Liver (tissue), 9 donors: ENCODE measurements around the gene DNAH2. TPM values are rescaled to one million over a fixed set of nuclear protein-coding genes. Genes with fewer than 3 reads are reported as not detected.

Source experiments
- DNase-seq: peaks from one replicate; pipeline ENCODE4 v3.0.0-alpha.2; 2017; ENCODE audit warnings: low spot score
- H3K27ac ChIP-seq, 2 donors: one replicate each; pipeline ENCODE4 v1.7.0; 2013; ENCODE audit warnings: inconsistent platforms in 2 of 2, low read length in 2 of 2, control low read depth in 1 of 2, low read depth in 1 of 2, mild to moderate bottlenecking in 1 of 2
- H3K27me3 ChIP-seq, 4 donors: one replicate each; pipeline versions ENCODE4 v1.6.1 to v1.7.0; 2013; ENCODE audit warnings: low read length in 3 of 4, inconsistent platforms in 1 of 4, mild to moderate bottlenecking in 1 of 4, moderate library complexity in 1 of 4; ENCODE audit not compliant: control insufficient read depth in 4 of 4, insufficient read depth in 4 of 4
- H3K36me3 ChIP-seq, 4 donors: one replicate each; pipeline versions ENCODE4 v1.6.1 to v1.7.0; 2013; ENCODE audit warnings: low read length in 3 of 4, mild to moderate bottlenecking in 3 of 4, low read depth in 1 of 4, moderate library complexity in 1 of 4; ENCODE audit not compliant: control insufficient read depth in 4 of 4, insufficient read depth in 3 of 4
- H3K4me1 ChIP-seq, 4 donors: one replicate each; pipeline versions ENCODE4 v1.6.1 to v1.7.0; 2013; ENCODE audit warnings: low read length in 3 of 4, mild to moderate bottlenecking in 3 of 4, moderate library complexity in 1 of 4; ENCODE audit not compliant: control insufficient read depth in 4 of 4, insufficient read depth in 4 of 4
- H3K4me3 ChIP-seq, 3 donors: one replicate each; pipeline versions ENCODE4 v1.6.1 to v1.7.0; 2013; ENCODE audit warnings: low read length in 3 of 3, control low read depth in 1 of 3, low read depth in 1 of 3, mild to moderate bottlenecking in 1 of 3
- H3K9ac ChIP-seq, 2 donors: one replicate each; pipeline ENCODE4 v1.7.0; 2013; ENCODE audit warnings: low read length in 2 of 2, mild to moderate bottlenecking in 2 of 2, moderate library complexity in 2 of 2, control low read depth in 1 of 2, low read depth in 1 of 2
- H3K9me3 ChIP-seq, 4 donors: one replicate each; pipeline versions ENCODE4 v1.6.1 to v1.7.0; 2013; ENCODE audit warnings: low read length in 3 of 4; ENCODE audit not compliant: control insufficient read depth in 4 of 4
- FOXA1 ChIP-seq: IDR thresholded peaks from 2 replicates; pipeline ENCODE4 v1.6.1; 2016; ENCODE audit warnings: antibody characterized with exemption
- GABPA ChIP-seq, 2 donors: IDR thresholded peaks in 1 of 2; conservative IDR thresholded peaks in 1 of 2; 2 replicates each; pipeline ENCODE4 v1.6.1; 2016; ENCODE audit warnings: antibody characterized with exemption in 2 of 2, mild to moderate bottlenecking in 1 of 2, moderate library complexity in 1 of 2
- HNF4G ChIP-seq: IDR thresholded peaks from 2 replicates; pipeline ENCODE4 v1.6.1; 2016; ENCODE audit warnings: antibody characterized with exemption
- JUND ChIP-seq, 2 donors: IDR thresholded peaks; 2 replicates each; pipeline ENCODE4 v1.6.1; 2016; ENCODE audit warnings: antibody characterized with exemption in 2 of 2
- RAD21 ChIP-seq, 2 donors: IDR thresholded peaks; 2 replicates each; pipeline ENCODE4 v1.6.1; 2016; ENCODE audit warnings: antibody characterized with exemption in 2 of 2, mild to moderate bottlenecking in 2 of 2
- SP1 ChIP-seq: IDR thresholded peaks from 2 replicates; pipeline ENCODE4 v1.6.1; 2018; ENCODE audit warnings: antibody characterized with exemption, mild to moderate bottlenecking
- TAF1 ChIP-seq: conservative IDR thresholded peaks from 2 replicates; pipeline ENCODE4 v1.6.1; 2016; ENCODE audit warnings: antibody characterized with exemption, mild to moderate bottlenecking
- YY1 ChIP-seq: IDR thresholded peaks from 2 replicates; pipeline ENCODE4 v1.6.1; 2016; ENCODE audit warnings: antibody characterized with exemption, mild to moderate bottlenecking
- WGBS: extraction: QIAGEN DNeasy Blood & Tissue Kit; methylation state at CpG from one replicate; pipeline ENCODE4 v1.1.7; 2013; 5-methylcytosine and 5-hydroxymethylcytosine counted together
- polyA plus RNA-seq, 2 donors: library from polyadenylated mRNA; stranded (reverse) in 1 of 2; unstranded in 1 of 2; fragments of 200-250 nt in 1 of 2; fragments of >200 nt in 1 of 2; fragmentation: Nextera tagmentation in 1 of 2; extraction: Ambion mirVana in 1 of 2; gene quantifications; one replicate each; pipeline versions ENCODE4 v1.2.1 to v1.2.3, GENCODE V29; 2013 to 2015
- total RNA-seq, 2 donors: library from RNA; depleted of rRNA; stranded (reverse); fragments of >200 nt; gene quantifications; one replicate each; pipeline ENCODE4 v1.2.3, GENCODE V29; 2014
- TF ChIP-seq, protein P1 (sequence below): IDR thresholded peaks from 2 replicates; pipeline ENCODE4 v1.6.1; 2016; ENCODE audit warnings: antibody characterized with exemption
- TF ChIP-seq, protein P2 (sequence below): IDR thresholded peaks from 2 replicates; pipeline ENCODE4 v1.6.1; 2016; ENCODE audit warnings: antibody characterized with exemption, mild to moderate bottlenecking
- TF ChIP-seq, protein P3 (sequence below): fragments of 150-350 bp; IDR thresholded peaks from 2 replicates; pipeline ENCODE4 v1.5.1; 2017; ENCODE audit warnings: improper control_type of control experiment, low read depth, low read length; ENCODE audit not compliant: missing input control
- TF ChIP-seq, protein P4 (sequence below): IDR thresholded peaks from 2 replicates; pipeline ENCODE4 v1.6.1; 2016; ENCODE audit warnings: antibody characterized with exemption
- donor health status: healthy.
- donor health status: healthy.
- donor health status: healthy.
- donor health status: healthy.
- donor health status: healthy.

DNAH2 gene
- total and polyA plus RNA-seq, 4 donors: under 0.01 to 0.25 (median 0.05) TPM

DNA sequence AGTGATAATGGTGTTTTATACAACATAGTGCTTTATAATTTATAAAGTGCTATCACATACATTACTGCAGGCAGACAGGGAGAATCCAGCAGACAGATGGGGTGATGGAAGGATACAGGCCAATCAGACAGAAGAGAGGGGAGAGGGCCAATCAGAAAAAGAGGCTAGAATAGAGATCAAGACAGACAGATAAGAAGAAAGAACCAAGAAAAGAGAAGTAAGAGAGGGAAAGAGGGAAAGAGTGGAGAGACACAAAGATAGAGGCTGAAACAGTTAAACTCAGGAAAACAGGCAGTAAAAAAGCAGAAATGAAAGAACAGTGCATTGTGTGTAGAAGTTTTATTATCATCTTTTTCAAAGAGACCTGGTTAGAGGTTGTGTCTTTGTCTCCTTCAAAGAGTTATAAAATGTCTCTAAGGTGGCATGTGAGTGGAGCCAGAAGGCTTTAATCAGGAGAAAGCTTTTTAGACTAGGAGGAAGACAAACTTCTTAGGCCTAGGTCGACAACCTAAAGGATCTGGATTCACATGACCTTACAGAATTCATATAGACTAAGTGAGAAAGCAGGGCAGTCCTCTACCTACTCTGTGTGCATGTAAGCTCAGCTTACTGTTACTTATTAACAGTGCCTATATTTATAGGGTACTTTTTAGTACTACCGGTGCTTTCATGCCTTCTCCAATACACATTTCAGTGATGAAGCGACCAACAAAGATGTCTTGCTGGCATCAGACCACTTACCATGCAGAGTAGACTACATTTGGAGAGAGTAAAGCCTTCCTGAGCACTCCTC, 162.7 kb downstream of the DNAH2 start (continued):
- no peak for TF ChIP-seq GABPA (IDR thresholded peaks at IDR 0.05 in 1 of 2, conservative IDR thresholded peaks at IDR 0.05 in 1 of 2)

DNA sequence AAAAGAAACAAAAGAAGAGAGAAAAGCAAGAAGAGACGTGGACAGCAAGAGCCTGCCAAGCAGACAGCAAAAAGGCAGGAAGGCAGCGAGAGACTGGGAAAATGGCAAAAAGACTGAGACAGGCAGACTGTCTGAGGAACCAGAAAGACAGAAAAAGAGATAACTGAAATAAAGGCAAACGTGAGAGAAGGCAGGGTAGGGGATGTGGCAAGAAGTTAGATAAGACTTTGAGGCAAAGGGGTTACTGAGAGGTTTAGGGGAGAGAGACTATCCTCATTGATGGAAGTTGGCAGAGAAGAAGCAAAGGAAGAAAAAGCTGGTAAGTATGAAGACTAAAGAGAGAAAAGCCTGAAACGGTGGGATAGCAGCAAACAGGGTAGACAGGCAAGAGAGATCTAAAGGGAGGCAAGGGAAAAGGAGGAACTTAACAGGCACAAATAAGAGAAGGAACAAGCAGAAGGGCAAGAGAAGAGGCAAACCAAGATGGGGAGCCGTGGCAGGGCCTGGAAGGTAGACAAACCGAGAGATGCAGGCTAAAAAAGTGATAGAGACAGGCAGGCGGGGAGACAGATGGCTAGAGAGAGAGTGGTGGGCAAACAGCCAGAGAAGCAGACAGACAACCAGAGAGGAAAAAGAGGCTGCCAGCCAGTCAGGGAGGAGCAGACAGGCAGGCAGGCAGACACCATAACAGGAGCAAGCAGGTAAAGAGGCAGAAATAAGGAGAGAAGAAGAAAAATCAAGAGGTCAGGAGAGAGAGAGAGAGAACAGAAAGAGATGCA, 163.9 kb downstream of the DNAH2 start:
- Histone ChIP-seq H3K27ac (no peak overlapping the region), H3K9ac (no peak overlapping the region), H3K4me1 (peaks cover 0 to 11% (median 10%) of the 10 kb centered on the region in 4 donors)

More for the DNA sequence above, 163.9 kb downstream of the DNAH2 start:
- TF ChIP-seq, protein P1, sequence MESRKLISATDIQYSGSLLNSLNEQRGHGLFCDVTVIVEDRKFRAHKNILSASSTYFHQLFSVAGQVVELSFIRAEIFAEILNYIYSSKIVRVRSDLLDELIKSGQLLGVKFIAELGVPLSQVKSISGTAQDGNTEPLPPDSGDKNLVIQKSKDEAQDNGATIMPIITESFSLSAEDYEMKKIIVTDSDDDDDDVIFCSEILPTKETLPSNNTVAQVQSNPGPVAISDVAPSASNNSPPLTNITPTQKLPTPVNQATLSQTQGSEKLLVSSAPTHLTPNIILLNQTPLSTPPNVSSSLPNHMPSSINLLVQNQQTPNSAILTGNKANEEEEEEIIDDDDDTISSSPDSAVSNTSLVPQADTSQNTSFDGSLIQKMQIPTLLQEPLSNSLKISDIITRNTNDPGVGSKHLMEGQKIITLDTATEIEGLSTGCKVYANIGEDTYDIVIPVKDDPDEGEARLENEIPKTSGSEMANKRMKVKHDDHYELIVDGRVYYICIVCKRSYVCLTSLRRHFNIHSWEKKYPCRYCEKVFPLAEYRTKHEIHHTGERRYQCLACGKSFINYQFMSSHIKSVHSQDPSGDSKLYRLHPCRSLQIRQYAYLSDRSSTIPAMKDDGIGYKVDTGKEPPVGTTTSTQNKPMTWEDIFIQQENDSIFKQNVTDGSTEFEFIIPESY: no peak
- no peak for TF ChIP-seq YY1
- no peak for TF ChIP-seq GABPA (IDR thresholded peaks at IDR 0.05 in 1 of 2, conservative IDR thresholded peaks at IDR 0.05 in 1 of 2)
- no peak for TF ChIP-seq RAD21 (IDR thresholded peaks at IDR 0.05)
- TF ChIP-seq, protein P2, sequence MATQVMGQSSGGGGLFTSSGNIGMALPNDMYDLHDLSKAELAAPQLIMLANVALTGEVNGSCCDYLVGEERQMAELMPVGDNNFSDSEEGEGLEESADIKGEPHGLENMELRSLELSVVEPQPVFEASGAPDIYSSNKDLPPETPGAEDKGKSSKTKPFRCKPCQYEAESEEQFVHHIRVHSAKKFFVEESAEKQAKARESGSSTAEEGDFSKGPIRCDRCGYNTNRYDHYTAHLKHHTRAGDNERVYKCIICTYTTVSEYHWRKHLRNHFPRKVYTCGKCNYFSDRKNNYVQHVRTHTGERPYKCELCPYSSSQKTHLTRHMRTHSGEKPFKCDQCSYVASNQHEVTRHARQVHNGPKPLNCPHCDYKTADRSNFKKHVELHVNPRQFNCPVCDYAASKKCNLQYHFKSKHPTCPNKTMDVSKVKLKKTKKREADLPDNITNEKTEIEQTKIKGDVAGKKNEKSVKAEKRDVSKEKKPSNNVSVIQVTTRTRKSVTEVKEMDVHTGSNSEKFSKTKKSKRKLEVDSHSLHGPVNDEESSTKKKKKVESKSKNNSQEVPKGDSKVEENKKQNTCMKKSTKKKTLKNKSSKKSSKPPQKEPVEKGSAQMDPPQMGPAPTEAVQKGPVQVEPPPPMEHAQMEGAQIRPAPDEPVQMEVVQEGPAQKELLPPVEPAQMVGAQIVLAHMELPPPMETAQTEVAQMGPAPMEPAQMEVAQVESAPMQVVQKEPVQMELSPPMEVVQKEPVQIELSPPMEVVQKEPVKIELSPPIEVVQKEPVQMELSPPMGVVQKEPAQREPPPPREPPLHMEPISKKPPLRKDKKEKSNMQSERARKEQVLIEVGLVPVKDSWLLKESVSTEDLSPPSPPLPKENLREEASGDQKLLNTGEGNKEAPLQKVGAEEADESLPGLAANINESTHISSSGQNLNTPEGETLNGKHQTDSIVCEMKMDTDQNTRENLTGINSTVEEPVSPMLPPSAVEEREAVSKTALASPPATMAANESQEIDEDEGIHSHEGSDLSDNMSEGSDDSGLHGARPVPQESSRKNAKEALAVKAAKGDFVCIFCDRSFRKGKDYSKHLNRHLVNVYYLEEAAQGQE: no peak
- TF ChIP-seq SP1: no peak
- TF ChIP-seq, protein P3, sequence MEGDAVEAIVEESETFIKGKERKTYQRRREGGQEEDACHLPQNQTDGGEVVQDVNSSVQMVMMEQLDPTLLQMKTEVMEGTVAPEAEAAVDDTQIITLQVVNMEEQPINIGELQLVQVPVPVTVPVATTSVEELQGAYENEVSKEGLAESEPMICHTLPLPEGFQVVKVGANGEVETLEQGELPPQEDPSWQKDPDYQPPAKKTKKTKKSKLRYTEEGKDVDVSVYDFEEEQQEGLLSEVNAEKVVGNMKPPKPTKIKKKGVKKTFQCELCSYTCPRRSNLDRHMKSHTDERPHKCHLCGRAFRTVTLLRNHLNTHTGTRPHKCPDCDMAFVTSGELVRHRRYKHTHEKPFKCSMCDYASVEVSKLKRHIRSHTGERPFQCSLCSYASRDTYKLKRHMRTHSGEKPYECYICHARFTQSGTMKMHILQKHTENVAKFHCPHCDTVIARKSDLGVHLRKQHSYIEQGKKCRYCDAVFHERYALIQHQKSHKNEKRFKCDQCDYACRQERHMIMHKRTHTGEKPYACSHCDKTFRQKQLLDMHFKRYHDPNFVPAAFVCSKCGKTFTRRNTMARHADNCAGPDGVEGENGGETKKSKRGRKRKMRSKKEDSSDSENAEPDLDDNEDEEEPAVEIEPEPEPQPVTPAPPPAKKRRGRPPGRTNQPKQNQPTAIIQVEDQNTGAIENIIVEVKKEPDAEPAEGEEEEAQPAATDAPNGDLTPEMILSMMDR: no peak
- TF ChIP-seq FOXA1: no peak
- TF ChIP-seq, protein P4, sequence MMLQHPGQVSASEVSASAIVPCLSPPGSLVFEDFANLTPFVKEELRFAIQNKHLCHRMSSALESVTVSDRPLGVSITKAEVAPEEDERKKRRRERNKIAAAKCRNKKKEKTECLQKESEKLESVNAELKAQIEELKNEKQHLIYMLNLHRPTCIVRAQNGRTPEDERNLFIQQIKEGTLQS: no peak
- no peak for TF ChIP-seq HNF4G
- no peak for TF ChIP-seq JUND (IDR thresholded peaks at IDR 0.05)
- TF ChIP-seq TAF1: no peak
- Histone ChIP-seq H3K36me3 (no peaks in the 10 kb centered on the region), H3K4me3 (no peak overlapping the region), H3K9me3 (no peaks in the 10 kb centered on the region), H3K27me3 (no peaks in the 10 kb centered on the region)
- no peak for DNase-seq
- WGBS: 74% methylated on average over 7 of the region's 7 CpGs
